Right forelimb (tissue), 1 donor: ENCODE data around the gene TXN.
"Not testable (repeated sequence)": the region's sequence is repeated elsewhere in the genome, so short reads cannot be mapped to it uniquely, and the experiment has no call there.

ENCODE experiments used
- DNase-seq: peaks from one replicate; pipeline ENCODE4 v3.0.0-alpha.2; 2018

Gene TXN

GRCh38 chr9:110207071-110207641 is 49.2 kb downstream of the TXN start:
- no peak for DNase-seq

DNA sequence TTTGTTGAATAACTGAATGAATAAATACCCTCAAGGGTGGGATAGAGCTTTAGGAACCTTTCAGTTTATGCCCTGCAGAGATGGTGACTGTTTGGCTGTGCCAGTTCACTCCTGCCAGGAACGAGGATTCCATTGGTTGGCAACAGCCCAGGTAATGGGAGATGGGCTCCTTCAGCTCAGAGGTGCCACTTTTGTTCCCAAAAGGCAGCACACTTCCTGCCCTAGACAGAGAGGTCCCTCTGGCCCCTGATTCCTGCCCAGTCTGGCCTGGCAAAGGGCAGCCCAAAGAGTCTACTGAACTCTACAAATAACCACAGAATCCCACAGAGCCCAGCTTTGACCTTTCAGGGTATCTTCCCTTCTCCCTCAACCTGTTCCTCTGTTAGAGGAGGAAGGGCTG is 49.9 kb downstream of the TXN start:
- no peak for DNase-seq

GRCh38 chr9:110205612-110206011 is 50.7 kb downstream of the TXN start:
- not testable (repeated sequence) for DNase-seq

- no peak for DNase-seq
Measured at GRCh38 chr9:110202232-110202631, 54.1 kb downstream of the TXN start.

- no peak for DNase-seq
Measured at GRCh38 chr9:110199643-110200042, 56.7 kb downstream of the TXN start.

- no peak for DNase-seq
Measured at GRCh38 chr9:110198357-110198756, 58.0 kb downstream of the TXN start.

DNA sequence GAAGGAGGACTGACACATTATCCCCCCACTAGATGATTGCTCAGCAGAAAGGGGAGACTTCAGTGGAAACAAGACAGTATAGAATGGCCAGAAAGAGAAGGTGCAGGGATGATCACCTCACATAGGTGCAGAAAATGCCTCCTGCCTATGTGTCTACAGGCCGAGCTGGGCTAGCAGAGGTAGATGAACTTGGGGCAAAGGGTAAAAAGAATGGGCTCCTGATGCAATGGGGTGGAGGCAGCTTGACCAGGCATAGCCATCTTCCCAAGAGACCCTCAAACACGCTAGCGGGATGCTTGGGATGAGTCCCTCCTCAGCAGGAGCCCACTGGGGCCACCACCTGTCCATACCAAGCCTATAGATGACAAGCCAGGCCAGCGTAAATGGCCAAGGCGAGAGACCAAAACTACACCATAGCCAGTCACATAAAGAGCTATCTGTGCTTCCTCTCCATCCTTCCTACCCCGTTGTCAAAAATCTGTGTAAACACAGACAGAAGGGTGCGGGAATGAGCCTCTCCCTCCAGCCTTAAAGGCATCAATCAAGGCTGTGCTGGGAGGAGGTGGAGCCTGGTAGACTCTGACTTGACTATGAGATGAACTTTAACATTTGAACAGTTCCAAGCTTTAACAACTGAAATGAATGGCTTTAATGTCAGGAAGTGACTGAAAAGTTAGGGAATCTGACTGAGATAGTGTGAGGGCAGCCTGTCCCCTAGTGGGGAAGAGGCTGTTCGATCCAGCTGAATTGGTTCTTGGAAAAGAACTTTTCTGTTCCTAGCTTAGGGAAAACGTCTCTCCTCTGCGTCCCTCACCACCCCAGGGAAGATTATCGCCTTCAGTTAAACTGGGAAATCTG is 58.7 kb downstream of the TXN start:
- DNase-seq: no peak

GRCh38 chr9:110196084-110196499 is 60.2 kb downstream of the TXN start:
- DNase-seq: not testable (repeated sequence)
